NCI-H748 treated with DMSO at 0.1 percent for 48 hours (cell line): ENCODE measurements around the gene MED12L.

Experiments
- DNase-seq: peaks from one replicate; lab custom pipeline; 2025; lab: John Stamatoyannopoulos, UW

The MED12L gene

DNA sequence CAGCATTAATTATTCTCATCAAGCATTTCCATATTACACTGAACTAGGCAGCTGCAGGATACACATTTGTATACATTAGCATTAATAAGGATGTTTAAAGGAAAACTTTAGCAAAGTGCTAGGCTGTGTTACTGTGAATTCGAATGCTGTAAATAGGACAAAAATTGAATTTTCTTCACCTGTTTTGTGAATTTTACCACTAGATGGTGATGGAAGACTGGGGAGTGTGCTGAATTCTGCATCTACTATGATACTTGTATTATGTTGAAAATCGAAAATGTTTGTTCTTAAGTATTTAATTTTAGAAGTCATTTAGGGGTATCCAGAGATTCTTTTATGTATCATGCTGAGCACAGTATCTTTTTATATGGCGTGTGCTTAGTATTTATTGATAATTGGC is 205.2 kb downstream of the MED12L start:
- DNase-seq: no peak

DNA sequence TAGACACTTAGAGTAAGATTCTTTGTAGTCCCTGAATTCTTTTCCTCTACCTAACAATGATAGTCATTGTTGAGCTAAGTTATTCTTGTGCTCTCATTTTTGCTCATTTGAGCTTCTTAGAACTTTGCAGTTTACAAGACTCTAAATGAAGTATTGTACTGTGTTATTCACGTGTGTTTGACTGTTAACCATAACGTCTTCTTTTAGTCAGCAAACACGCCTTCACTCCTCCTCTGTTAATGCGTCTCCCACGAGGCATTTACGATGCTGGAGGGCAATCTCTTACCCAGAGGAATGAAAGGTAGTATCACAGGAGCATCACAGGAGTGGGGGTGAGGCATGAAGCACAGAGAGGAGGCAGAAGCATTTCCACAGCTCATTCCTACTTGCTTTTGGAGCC is 207.7 kb downstream of the MED12L start:
- DNase-seq: no peak

DNA sequence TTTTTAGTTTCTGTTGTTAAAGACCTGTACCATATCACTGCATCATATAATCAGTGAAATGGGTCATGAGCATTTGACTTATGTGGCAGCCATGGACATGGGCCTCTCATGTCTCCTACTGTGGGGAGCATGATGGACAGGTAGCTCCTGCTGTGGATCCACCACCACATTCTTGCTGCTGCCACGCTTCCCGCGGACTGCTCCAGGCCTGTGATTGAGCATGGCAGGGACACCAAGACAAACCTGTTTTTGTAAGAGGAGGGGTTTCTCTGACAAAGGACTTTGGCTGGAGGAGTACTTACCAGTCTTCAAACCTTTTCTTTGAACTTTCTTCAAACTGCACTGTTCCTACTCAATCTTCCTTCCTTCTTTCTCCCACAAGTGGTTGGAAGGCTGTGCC is 210.8 kb downstream of the MED12L start:
- DNase-seq: no peak

DNA sequence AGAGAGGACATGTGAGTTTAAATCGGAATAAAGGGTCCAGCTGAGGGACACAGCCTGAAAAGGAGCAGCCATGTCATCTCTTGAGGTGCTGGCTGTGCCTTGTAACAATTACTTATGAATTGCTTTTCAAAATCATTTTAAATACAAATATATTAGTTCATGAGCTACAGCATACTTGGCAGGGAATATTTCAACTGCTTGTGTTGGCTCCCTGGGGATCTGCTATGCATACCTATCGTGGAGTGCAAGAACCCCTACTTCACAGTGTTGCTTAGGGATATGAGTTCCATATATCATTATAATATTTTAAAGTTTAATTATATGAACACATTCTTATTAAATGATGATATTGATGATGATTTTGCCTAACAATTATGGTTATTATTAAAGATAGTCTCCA is 212.0 kb downstream of the MED12L start:
- no peak for DNase-seq

DNA sequence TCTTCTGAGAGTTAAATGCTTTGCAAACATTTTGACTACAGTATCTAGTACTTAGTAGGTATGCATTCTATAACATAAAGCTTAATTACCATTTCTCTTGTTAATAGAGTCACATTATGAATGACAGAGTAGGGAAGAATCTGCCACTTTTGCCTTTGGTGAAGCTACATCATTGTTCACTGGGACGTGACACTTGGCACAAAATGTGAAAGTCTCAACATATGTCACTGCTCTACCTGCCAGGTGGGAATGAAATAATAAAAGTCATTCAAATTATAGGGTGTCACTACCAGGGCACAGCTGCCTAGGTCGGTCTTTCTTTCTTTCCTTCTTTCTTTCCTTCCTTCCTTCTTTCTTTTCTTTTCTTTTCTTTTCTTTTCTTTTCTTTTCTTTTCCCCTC is 213.5 kb downstream of the MED12L start:
- no peak for DNase-seq

DNA sequence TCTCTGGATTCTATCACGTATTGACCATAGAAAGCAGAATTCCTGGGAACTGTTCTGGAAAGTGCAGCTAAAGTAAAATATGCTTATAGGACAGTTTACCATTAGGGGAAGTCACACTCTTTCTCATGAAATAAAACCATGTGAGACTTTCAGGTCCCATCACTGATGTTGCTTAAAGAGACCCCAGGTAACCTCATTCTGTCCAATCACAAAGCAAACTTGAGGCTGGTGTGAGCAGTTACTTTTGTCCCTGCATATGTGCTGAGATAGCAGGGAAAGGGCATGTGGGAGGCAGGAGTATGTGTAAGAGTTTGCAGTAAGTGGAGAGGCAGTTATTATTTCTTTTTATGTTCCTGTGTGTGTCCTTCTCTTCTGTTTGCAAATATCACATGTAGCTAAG is 215.1 kb downstream of the MED12L start:
- DNase-seq: no peak

DNA sequence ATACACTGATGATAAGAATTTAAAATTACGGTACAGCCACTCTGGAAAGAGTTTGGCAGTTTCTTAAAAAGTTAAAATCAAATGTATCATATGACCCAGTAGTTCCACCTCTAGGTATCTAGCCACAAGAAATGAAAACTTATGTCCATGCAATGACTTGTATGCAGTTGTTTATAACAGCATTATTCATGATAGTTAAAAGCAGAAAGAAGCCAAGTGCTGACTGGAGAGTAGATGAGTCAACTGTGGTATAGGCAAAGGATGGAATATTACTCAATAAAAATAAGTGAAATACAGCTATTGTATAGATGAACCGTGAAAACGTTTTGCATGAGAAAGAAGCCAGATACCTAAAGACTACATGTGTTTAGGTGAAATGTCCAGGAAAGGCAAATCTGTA is 216.3 kb downstream of the MED12L start:
- no peak for DNase-seq

DNA sequence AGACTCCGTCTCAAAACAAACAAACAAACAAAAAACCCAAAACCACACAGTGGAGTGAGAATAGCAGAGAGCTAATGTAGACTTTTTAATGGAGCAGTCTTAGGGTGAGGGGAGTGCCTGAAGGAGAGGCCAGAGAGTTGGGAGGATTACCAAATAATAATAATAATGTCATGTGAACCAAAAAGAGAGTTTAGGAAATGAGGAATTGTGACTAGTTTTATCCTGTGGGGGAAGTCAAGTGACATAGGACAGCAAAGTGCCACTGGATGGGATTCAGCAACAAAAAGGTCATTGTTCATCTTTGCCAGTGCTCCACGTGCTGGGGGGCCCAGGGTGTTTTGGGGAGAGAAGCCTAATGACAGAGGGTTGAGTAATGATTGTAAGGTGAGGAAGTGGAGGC is 218.3 kb downstream of the MED12L start:
- no peak for DNase-seq

DNA sequence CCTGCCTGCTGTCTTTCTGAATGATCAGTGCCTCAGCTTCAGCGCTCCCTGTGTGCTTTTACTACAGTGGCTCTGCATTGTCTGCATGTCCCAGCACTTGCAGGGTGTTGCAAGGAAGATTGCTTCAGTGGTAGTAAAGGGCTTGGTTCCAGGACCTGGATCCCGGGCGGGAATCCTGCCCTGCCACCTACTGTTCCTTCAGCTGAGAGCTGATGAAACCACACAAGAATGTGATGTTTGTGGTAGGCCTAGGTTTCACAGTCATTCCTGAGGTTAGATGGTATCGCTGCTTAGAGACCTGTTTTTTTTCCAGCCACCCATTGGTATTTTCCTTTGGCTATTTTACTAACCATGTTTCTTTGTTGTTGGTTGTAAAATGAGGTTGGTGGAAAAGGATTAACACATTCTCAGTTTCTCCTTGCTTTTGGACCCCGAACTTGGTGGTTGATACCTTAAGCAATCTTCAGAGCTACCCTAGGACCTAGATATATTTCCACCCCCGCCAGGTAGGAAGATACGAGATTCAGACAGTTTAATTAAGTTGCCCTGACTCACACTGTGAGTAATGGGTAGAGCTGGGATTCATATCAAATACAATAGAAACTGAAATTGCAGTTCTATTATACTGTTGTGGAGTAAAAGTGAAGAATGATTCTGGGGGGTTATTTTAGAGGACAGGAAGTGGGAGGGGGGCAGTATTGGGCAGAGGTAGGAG is 219.8 kb downstream of the MED12L start:
- no peak for DNase-seq

DNA sequence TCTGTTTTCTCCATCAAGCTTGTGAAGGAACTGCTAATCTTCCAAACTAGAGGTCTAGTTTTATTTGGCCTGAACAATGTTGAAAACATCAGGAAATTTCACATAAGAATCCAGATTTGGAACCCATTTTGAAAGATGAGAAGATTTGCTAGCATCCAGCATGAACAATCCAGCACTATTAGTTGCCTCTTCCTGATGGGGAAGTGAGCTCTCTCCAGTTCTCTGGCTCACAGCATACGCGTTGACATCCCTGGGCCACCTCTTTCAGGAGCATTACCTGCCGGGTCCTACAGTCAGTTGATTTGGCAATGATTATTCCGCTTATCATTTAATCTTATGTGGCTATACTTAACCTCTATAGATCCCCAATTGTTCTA is 220.3 kb downstream of the MED12L start:
- no peak for DNase-seq

DNA sequence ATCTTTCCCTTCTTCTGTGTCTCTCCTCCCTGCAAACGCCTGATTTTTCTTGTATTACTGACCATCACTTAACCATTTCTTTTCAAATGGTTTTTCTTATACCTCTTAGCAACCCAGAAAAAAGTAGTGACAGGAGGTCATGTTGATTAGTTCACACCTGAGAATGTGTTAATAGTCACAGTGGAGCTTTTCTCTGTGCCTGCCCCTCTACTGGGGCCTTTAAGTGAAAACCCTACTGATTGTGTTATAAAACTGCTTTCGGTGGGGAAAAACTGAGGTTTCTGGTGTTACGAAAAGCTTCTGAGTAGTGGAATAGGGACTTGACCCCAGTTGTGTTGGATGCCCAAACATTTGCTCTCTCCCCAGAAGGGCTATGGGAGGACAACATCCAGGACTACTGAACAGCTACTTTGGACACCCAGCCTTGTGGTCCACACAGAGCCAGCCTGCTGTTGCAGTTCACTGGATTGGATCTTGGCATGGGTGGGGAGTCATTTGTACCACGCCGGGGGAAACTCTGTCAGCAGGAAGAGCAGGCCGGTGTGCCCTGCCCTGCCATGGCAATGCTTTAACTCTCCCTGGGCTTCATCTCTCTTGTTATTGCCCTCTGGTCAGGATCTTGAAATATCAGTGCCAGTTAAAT is 220.8 kb downstream of the MED12L start:
- DNase-seq: no peak

DNA sequence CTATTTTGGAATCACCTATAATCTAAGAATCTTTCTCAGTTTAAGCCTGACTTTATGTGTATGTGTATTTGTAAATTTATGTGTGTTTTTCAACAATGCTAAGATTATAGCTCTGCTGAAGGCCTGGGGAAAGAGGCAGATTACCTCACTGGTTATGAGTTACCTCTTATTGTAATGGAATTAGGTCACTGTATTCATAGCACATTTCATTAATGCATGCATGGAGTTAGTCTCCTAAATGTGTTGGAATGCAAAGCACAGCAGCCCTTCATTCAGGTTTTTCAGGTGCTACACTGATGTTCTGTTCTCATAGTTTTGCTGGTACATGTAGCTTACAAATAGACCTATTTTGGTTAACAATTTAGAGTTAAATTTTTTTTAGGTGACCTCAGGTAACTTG is 221.7 kb downstream of the MED12L start:
- no peak for DNase-seq

DNA sequence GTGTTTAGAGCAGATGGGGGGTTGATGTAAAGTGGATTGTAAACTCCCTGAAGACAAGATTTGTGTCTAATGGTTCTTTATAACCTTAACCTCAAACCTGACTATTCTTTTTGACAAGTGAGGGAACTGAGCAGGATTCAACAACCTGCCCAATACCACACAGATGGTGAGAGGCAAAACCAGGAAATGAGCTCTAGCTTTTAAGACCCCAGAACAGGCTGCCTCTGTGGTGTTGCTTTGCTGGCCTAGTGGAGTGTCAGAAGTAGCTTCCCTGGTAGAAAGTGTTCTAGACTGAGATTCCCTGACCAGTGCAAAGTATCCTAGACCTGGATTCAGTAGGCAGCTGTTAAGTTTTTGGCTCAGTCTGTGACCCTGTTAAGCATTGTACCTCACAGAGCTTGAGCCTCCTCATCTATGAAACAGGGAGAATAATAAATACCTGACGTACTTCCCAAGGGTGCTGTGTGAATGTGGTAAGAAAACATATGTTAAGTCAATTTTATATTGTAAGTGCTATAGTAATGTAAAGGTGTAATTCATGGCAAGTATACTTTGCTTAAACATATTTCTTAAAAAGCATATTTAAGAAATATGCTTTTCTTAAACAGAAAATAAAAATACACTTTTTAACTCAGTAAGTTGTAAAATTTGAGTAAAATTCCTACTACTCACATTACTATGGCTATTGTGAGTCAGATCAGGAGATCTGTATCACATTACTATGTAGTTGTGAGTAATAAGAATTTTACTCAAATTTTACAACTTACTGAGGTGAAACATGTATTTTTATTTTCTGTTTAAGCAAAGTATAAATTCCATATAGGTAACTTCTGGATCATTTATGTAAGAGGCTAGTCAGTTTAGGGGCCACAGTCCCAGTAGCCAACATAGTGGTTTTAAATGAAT is 222.4 kb downstream of the MED12L start:
- no peak for DNase-seq

DNA sequence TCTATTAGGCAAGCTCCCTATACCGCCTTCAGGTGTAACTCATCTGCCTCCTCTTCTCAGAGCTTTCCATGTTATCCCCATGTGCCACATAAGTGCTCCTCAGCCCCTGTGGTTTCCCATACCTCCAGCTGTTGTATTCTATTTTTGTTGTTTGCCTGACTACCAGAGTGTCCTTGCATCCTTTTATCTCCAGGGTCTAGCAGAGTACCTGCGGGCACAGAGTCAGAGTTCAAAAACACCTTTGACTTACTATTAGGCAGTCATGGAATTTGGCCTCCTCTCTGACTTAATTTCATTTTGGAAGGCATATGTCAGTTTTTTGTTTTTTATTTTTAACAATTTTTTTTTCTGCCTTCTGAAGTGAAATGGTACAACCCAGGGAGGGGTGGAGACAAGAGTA is 224.1 kb downstream of the MED12L start:
- no peak for DNase-seq

DNA sequence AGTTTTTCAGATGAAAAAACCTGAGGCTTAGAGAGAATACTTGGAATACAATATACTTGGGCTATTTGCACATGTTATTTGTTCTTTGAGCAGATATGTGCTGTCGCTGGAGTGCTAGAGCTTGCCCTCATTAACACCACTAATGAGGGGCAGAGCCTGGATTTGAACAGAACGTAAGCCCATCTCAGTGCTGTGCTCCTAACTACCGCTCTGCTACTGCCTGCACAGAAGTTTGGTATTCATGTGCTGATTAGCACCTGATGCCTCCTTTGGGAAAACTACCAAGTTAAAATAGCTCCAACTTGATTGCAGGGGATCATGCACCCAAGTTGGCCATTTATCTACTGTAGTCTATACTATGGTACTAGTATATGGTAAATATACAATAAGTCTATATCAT is 227.5 kb downstream of the MED12L start:
- DNase-seq: no peak

DNA sequence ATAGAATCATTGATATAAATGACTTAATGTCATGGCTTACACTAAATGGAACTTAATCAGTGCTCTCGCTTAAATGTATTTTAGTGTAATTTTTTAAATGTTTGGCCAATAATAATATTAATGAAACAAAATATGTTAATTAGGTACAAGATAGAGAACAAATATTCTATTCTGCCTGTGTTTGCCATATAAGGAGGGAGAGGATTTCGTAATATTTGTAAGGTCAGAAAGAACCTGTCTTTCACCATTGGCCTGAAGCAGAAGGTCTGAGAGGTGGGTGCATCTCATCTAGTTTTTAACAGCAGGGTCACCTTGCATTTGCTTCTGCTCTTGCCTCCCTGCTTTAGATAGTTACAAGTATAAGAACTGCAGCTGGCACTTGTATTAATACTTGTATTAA is 228.7 kb downstream of the MED12L start:
- DNase-seq: no peak

DNA sequence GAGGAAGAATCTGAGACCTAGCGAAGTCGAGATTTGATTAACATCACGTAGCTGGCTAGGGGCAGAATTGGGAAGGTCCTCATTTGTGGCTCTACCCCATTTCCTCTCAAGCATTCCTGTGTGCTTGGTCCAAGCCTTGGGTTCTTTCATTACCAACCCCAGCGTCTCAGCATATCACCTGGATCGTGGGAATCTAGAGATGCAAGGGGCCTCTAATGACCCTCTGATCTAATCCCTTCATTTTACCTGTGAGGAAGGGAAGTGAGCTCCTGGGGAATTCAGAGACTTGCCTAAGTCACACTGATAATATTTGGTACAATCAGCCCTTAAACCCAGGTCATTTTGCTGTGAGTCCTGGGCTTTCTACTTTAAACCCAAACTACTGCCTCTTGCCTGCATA is 229.1 kb downstream of the MED12L start:
- DNase-seq: no peak

DNA sequence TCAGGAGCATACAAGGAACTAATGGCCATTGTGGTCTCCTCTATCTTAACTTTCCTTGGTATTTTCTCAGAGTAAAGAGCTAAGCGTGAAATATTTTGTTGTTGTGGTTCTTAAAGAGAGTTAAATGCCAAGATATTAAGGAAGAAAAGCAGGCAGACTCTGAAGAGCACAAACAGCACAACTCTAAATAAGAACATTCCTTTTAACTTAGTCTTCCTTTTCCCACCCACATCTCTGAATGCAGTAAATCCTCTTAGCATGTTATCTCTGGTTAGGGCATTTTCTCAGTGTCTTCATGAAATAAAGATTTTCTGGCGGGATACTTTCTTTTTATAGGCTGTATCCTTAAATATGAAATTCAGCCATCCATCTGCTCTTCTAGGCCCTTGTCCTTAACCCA is 229.7 kb downstream of the MED12L start:
- DNase-seq: no peak

DNA sequence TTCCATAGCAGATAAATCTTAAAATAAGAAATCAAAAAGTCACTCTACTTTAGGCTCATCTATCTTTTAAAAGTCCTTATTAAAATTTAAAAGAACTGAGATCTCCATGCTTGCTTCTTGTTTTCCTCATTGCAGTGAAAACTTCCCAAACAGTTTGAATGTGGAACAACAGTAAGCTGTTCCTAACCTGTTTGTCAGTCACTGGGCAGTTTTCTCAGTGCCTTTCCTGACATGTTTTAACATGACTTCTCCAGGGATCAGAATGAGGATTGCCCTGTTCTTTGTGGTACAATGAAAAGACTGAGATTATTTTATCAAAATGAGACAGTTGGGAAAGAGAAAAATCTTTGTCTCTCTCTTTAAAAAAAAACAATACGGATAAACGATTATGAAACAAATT is 230.4 kb downstream of the MED12L start:
- DNase-seq: no peak

DNA sequence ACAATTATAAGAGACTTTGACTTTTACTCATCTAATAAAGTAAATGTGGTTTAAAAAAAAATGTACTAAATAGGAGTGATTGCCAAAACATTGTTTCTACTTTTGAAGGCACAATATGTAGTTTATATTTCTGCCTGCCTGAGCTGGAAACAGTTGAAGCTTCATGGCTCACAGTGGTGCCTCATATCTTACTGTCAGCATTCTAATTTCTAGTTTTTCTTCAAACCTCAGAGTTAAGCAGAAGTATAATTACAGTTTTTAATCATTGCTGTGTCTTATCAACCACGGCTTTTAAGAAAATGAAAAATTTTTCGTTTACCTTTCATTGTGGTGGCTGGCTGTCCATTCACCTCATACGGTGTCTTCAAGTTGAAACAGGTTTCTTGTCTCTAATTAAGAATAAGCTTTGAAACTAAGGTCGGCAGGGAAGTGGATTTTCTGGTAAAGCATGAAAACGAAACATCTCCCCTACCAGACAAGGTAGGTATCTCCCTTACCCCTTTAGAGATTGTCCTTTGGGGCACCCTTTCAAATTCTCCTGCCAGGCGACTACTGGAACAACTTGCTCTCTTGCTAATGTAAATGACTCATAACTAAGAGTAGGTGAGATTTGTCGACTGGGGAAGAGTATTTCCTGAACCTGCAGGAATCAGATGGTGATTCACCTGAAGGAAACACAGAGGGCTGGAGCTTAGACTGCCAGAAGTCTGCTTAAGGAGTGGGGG is 231.0 kb downstream of the MED12L start, which contains the start of gene GPR87:
Gene GPR87 (minus strand): TSS at position 554 of the 725 bp plus-strand sequence. CDS start 16,720 bp downstream, outside the sequence.
- DNase-seq: no peak

DNA sequence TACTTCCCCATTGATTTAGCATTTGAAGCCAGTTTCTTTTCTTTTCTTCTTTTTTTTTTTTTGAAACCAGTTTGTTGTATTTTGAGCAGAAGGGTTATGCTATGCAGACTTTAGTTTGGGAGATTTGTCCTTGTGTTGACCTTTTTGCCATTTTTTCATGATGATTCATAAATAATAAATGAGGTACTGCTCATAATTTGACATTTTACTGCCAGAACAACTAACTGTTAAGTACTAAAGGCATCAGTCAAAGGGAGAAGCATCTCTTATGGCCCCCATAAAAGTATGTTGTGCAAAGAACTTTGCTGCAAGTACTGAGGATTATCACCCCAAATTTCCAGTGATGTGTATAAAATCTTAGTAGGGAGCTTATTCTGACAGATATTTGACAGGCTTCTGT is 232.8 kb downstream of the MED12L start:
- no peak for DNase-seq

DNA sequence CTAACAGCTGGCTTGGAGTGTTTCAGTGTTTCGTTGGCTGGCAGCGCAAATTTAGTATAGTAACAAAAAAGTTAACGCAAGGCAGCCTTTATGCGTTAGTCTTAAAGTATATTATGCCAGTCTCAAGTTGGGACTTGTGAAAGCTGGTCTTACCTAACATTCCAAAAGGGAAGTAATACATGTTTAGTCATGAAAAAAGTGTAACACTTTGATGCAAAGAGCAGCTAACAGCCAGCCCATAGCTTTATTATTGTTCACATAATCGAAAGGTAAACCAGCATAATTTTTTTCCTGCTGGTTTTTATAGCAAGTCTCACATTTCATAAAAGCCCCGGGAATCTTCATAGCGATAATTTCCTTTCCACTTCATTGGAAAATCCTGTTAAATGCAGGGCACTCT is 233.5 kb downstream of the MED12L start:
- no peak for DNase-seq
